Stimulated activated CD4-positive, alpha-beta T cell treated with anti-CD3 and anti-CD28 coated beads, TNF-alpha, amount 100 ng/mL, for 48 hours (primary cell): ENCODE measurements around the gene GRWD1.

Source experiments
- DNase-seq, 3 donors: peaks; one replicate each; pipeline ENCODE4 v3.0.0-alpha.2; 2020; ENCODE audit warnings: low read depth in 3 of 3

Gene GRWD1

GRCh38 chr19:48497728-48498594, 52.2 kb downstream of the GRWD1 start:
- DNase-seq: no peak

GRCh38 chr19:48498595-48499311, 53.0 kb downstream of the GRWD1 start:
- no peak for DNase-seq

GRCh38 chr19:48499316-48500090, 53.7 kb downstream of the GRWD1 start:
- DNase-seq: no peak

- no peak for DNase-seq
Observed at GRCh38 chr19:48500830-48501493, 55.2 kb downstream of the GRWD1 start.

GRCh38 chr19:48501494-48502349, 55.9 kb downstream of the GRWD1 start:
- DNase-seq: peak in 2 of 3 donors; percentile 44 to 72

GRCh38 chr19:48502350-48503018, 56.7 kb downstream of the GRWD1 start:
- peak in 1 of 3 donors; percentile 74 for DNase-seq

- no peak for DNase-seq
Observed at GRCh38 chr19:48506138-48506733, 60.5 kb downstream of the GRWD1 start.
